GM12874 (cell line): ENCODE results near the gene TIE1.

Source experiments
- TF ChIP-seq, protein P1 (sequence below): IDR thresholded peaks from 2 replicates; pipeline ENCODE4 v1.5.1; 2011; ENCODE audit warnings: low read depth, mild to moderate bottlenecking, control low read depth, low read length, moderate library complexity; ENCODE audit not compliant: insufficient read depth

Gene TIE1

DNA sequence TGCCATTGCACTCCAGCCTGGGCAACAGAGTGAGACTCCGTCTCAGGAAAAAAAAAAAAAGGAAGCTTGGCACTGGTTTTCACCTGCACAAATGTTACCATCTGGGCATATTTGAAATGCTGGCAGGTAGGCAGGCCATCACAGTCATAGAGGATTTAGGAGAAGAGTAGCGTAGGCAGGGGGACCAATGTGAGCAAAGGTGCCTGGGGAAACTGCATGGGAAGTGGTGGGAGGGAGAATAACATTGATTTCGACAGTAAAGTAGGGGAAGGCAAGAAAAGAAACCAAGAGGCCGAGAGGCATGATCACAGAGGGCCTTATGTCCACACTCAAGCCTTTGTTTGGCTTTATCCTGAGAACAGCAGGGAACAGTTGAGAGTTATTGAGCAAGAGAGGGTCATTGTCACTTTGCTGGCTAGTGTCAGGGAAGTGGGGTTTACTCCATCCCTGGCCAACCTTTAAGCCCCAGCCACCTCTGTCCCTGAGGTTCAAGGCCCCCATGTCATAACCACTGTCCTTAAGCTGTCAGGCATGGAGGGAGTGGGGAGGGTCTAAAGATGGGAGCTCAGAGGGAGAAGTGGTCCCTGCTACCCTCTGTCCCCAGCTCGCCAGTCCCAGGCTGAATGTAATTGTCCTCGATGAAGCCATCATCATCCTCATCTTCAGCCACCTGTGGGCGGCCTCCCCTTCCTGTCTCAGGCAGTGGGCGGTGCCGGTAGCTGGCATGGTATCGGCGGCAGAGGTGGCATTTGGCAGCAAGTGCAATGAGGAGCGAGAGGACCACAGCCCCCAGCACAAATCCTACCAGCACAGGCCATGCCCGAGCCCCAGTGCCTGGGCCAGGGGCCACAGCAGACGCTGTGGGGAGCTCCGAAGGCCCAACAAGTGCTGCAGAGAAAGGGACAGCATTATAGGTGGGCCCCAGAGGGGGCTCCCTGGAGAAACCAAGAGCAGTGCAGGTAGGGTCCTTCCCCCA is 18.3 kb upstream of the TIE1 start:
- TF ChIP-seq, protein P1, sequence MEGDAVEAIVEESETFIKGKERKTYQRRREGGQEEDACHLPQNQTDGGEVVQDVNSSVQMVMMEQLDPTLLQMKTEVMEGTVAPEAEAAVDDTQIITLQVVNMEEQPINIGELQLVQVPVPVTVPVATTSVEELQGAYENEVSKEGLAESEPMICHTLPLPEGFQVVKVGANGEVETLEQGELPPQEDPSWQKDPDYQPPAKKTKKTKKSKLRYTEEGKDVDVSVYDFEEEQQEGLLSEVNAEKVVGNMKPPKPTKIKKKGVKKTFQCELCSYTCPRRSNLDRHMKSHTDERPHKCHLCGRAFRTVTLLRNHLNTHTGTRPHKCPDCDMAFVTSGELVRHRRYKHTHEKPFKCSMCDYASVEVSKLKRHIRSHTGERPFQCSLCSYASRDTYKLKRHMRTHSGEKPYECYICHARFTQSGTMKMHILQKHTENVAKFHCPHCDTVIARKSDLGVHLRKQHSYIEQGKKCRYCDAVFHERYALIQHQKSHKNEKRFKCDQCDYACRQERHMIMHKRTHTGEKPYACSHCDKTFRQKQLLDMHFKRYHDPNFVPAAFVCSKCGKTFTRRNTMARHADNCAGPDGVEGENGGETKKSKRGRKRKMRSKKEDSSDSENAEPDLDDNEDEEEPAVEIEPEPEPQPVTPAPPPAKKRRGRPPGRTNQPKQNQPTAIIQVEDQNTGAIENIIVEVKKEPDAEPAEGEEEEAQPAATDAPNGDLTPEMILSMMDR, result no peak

GRCh38 chr1:43284065-43284464 is 16.7 kb upstream of the TIE1 start:
- TF ChIP-seq, protein P1, result no peak

- TF ChIP-seq, protein P1, result no peak
Measured at GRCh38 chr1:43284546-43285110, 16.2 kb upstream of the TIE1 start.

DNA sequence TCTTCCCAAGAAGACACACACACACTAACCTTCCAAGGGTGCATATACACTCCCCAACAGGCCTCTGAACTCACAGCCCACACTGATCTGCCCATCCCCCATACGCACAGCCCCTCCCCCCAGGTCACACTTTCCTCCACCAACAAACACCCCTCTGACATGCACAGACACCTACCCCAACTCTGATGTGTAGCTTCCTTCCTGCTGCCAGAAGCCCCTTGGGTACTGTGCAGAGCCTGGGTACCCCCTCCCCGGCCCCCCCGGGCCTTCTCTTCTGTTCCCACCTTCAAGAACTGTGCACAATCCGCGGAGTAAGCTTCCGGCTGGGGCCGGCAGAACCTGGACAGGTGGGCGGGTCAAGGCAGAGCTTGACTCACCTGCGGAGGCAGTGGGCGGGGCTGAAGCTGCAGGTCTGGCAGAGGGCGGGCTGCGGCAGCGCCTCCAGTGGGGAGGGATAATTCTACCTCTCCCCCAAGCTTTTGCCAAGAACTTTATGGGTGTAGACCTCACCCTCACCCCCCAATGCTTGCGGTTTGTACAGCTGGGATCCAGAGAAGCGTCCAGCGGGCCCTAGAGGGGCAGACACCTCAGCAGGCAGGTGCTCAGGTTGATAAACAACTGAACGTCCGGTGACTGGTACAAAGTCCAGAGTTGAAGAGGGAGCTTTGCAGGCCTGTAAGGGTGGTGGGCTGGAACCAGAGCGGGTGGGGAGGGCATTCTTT is 15.4 kb upstream of the TIE1 start, which contains the start of gene C1orf210:
Gene C1orf210, minus strand, starts transcription at position 313 of the 722 bp plus-strand sequence. CDS start 2,311 bp downstream, outside the sequence.
- TF ChIP-seq, protein P1, result no peak

- TF ChIP-seq, protein P1, result no peak
Measured at GRCh38 chr1:43286115-43286514, 14.7 kb upstream of the TIE1 start.

DNA sequence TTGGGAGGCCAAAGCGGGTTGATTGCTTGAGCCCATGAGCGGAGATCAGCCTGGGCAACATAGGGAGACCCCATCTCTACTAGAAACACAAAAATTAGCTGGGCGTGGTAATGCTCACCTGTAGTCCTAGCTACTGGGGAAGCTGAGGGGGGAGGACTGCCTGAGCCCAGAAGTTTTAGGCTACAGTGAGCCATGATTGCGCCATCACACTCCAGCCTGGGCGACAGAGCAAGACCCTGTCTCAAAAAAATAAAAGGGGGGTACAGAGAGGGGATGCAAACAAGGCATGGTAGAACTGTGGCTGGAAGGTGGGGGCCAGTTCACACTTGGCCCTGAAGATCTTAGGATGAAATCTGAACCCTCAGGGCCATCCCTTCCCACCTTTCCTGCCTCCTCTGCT is 14.2 kb upstream of the TIE1 start:
- TF ChIP-seq, protein P1, result no peak
